Stimulated activated CD8-positive, alpha-beta memory T cell treated with anti-CD3 and anti-CD28 coated beads, Interleukin-7, amount 100 ng/mL, for 24 hours (primary cell): ENCODE measurements around the gene PEAK1.

Experiments used
- DNase-seq: peaks from one replicate; pipeline ENCODE4 v3.0.0-alpha.2; 2020; ENCODE audit warnings: low read depth

Gene PEAK1

DNA sequence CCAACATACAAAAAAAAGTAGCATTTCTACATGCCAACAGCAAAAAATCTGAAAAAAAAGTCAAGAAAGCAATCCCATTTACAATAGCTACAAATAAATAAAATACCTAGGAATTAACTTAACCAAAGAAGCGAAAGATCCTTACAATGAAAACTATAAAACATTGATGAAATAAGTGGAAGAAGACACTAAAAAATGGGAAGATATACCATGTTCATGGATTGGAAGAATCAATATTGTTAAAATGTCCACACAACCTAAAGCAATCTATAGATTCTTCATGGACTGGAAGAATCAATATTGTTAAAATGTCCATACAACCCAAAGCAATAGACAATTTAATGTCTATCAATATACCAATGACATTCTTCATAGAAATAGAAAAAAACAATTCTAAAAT is 21.0 kb downstream of the PEAK1 start:
- DNase-seq = no peak

DNA sequence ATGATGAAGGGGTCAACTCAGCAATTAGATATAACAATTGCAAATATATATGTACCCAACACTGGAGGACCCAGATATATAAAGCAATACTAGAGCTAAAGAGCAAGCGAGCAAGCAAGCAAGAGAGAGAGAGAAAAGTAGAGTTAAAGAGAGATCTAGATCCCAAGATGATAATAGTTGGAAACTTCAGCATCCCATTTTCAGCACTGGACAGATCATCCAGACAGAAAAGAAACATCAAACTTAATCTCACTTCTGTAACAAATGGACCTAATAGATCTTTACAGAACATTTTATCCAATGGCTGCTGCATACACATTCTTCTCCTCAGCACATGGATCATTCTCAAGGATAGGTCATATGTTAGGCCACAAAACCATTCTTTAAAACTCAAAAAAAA is 23.2 kb downstream of the PEAK1 start:
- DNase-seq = no peak

DNA sequence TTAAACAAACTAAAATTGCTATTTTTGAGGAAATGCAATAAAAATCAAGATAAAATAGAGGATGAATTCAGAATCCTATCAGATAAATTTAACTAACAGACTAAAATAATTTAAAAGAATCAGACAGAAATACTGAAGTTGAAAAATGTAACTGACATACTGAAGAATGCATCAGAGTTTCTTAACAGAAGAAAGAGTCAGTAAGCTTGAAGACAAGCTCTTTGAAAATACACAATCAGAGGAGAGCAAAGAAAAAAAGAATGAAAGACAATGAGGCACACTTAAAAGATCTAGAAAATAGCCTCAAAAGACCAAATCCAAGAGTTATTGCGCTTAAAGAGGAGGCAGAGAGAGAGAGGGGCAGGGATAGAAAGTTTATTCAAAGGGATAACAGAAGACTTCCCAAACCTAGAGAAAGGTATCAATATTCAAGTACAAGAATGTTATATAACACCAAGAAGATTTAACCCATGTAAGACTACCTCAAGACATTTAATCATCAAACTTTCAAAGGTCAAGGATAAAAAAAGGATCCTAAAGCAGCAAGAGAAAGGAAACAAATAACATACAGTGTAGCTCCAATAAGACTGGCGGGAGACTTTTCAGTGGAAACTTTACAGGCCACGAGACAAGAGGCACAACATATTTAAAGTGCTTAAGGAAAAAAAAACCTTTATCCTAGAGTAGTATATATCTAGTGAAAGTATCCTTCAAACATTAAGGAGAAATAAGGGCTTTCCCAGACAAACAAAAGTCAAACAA is 24.7 kb downstream of the PEAK1 start:
- DNase-seq = no peak

DNA sequence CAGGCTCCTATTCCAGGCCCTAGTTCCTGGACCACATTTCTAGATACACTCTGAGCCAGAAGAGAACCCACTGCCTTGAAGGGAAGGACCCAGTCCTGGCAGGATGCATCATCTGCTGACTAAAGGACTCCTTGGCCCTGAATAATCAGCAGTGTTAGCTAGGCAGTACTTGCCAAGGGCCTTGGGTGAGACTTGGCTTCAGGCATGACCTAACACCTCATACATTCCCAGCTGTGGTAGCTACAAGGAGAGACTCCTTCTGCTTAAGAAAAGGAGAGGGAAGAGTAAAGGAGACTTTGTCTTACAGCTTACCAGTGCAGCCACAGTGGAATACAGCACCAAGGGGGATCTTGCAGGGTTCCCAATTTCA is 26.4 kb downstream of the PEAK1 start:
- DNase-seq = no peak

DNA sequence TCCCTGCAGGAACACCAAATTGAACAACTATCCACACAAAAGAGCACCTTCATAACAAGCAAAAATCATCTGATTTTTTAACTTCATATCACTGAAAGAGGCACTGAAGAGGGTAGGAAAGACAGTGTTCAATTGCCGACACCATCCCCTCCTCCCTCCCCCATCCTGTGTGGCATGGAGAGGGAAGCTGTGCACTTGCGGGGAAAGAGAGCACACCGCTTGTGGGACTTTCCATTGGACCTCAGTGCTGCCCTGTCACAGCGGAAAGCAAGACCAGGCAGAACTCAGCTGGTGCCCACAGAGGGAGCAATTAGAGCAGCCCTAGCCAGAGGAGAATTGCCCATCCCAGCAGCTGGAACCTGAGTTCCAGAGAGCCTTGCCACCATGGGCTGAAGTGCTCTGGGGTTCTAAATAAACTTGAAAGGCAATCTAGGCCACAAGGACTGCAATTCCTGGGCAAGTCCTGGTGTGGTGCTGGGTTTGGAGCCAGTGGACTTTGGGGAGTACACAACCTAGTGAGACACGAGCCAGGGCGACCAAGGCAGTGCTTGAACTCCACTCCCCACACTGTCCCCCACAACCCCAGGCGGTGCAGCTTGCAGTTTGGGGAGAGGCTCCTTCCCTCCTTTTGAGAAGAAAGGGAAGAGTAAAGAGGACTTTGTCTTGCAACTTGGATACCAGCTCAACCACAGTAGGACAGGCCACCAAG is 27.0 kb downstream of the PEAK1 start:
- no peak for DNase-seq

DNA sequence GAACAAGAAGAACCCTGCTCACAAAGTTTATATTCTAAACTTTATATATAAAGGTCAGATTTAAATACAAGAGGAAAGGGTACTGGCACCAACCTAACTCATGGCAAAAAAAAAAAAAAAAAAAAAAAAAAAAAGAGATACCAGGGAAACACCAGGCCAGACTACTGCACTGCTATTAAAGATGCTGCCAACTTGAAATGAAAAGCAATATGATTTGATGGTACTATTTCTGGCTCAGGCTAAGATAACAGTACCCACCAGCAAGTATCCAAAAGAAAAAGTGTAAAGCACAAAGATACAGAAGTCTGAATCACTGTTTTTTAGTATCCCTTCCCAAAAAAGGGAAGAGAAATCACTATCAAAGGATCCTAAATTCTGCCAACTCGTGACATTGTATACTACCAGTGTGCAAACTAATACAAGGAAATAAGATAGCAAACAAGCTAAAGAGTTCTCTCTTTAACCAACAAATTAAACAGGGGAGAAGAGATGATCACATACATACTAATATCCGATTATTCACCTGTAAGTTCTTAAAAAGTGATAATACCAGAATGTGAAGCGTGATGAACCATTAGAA is 28.4 kb downstream of the PEAK1 start:
- no peak for DNase-seq

DNA sequence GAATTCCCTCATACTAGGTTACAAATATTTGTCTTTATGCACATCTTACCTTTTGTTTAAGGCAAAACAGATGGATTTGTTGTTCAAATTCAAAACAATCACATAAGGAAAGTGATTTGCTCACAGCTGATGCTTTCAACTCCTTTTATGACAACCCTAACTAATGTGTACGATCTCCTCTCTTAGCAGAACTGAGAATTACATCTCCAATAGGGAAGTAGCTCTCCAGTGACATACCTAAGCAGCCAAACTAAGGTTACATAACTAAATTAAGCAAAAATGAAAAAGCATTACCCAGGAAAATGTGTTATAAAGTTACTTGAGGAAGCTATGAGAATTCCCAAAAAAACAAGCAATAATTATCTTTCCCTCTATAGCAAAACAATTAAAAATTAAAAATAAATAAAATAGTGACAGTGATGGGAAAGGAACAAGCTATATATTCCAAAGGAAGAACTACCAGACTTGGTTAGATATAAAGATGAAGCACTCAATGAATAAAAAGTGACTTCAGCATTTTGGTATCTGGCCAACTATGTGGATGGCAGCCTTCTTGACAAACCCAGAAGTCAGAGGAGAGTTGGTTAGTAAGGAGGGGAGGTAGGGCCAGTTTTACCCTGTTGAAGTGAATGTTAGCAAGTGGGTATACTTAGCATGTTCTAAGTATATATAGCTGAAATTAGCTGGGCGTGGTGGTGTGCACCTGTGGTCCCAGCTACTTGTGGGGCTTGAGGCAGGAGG is 32.4 kb downstream of the PEAK1 start:
- no peak for DNase-seq

DNA sequence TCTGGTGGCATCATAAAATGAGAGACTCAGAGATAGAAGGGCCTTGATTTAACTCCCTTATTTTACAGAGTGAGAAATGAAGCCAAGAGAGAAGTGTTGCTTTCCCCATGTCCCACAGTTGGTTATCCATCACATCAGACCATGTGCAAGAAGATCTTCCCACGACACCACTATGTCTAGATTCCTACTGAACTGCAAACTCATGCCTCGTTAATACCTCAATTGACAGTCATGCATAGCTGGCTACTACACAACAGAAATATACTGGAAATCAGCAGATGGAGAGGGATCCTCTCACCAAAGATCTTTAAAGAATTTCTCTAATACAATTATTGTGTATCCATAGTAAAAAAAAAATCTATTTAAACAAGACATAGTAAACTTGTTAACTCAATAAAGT is 33.3 kb downstream of the PEAK1 start:
- no peak for DNase-seq

DNA sequence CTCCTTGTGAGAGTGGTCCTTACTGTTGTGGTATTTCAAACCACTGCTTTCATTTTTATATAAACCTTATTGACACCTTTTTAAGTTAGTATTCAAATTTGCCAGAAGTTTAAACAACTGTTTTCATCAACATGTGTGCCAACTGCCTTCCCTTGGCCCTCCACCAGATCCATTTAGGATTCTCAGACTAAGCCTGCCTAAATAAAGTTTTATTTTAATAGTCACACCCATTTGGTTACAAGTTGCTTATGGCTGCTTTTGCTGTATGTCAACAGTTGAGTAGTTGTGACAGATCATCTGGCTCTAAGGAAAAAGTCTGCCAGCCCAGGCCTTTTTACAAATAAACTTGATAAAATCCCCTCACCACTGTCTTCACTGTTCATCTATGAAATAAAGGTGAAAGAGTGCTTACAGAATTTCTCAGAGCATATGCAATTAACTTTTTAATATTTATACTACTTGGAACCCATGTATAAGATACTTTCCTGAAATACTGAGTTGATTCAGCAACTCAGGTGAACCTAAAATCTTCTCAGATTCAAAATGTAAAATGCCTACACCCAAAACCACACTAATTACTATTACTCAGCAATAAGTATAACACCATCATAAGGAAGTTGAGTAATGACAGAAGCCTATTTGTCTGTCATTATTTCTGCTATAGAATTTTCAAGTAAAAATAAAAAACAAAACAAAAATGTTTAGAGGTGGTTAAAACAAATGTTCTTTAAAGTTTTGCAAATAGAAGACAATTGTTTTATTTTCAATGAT is 35.1 kb downstream of the PEAK1 start:
- no peak for DNase-seq

DNA sequence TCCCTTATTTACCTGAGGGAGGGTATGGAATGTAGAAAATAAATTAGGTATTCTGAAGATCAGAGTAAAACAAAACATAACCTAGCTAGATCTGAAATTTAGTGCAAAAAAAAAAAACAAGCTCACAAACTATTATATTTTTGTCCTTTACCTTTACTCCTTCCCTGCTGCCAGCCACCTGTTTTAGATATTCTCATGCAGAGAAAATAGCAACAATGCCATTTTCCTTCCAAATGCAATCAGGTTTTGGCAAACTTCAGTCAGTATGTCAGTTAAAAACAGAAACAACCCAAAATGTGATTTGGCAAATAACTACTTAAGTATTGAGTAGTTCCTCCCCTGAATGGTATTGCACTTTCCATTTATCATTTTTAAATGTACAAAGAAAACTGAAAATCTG is 35.8 kb downstream of the PEAK1 start:
- DNase-seq = no peak

DNA sequence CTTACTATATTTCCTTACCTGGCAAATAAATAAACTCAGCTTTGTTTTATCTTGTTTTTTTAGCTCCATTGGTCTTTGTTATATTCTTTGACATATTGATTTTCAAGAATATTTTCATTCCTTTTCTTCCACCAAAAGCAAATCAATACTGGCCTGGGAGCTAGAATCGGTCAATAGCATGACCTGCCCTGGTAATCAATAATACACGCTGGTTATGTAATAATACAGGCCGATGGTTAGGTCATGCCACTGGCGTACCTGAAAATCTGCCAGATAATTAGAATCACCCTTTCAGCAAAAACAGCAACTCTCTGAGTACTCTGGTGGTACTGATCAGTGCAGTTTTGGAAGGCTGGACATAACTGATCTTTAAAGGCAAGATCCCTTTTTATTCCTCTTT is 39.9 kb downstream of the PEAK1 start:
- DNase-seq = no peak

DNA sequence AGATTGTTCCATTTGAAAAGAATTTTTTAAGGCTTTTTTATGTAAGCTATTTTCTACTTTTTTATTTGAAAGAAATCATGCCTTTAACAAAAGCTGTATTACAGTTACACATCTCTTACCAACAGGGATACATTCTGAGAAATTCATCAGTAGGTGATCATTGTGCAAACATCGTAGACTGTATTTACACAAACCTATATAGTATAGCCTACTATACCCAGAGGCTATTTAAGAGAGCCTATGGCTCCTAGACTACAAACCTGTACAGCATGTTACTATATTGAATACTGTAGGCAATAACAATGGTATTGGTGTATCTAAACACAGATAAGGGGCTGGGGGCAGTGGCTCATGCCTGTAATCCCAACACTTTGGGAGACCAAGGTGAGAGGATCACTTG is 43.1 kb downstream of the PEAK1 start:
- no peak for DNase-seq

DNA sequence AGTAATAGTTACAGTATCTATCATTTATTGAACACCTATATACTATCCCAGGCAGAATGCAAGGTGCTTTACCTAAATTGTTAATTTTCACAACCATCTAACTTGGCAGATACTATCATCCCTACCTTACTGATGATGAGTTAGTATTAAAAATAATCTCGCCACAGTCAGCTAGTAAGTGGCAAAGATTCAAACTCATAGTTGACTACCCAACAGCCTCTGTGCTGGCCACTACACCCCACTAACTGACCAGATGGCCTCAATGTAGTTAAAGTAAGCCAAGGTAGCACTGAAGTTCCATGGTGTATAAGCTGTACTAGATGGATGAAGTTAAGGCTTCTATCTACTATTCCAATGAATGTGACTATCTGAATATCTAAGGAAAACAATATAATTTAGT is 44.8 kb downstream of the PEAK1 start:
- DNase-seq = no peak

DNA sequence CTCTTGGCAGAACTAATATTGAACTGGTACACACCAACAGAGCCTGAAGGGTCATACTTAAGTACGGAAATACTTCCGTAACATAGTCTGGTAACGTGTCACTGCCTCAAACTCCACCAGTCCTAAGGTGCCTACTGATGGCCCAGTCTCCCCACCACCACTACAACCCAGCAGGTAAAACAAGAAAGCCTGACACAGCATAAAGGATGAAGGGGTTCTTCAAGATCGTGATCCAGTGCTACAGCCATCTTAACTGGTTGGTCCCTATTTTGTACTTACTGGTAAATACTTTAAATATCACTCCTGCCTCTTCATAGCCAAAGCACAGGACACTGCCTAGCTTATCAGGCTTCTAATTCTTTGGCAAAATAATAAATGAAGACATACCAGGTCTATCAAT is 46.5 kb downstream of the PEAK1 start:
- no peak for DNase-seq

DNA sequence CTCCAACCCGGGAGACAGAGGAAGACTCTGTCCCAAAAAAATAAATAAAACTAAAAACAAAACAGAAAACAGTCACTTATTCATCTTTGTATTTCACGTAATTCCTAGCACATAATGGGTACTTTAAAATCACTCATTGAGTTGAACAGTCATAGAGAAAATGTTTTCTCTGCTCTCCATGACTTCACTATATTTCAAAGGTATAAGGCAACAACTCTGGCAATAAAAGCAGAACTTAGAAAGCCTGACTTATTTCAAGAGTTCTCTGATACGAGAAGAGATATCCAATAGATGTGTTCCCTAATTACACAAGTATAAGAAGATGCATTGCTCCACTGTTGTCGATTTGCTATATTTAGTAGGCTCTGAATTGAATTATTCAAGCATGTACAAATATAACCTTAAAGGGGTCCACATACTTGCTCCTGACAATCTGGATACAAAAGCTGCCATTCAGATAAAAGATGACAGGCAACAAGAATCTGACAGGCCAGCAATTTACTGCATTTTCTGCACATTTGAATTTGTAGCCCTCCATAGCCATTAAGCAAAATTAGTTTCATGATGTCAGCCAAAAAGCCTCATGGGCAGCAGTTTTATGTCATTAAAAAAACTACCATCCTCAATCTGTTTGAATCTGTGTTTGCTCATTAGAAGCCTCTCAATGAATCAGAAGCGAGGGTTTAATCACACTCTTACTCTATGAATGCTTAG is 47.9 kb downstream of the PEAK1 start:
- DNase-seq = no peak

DNA sequence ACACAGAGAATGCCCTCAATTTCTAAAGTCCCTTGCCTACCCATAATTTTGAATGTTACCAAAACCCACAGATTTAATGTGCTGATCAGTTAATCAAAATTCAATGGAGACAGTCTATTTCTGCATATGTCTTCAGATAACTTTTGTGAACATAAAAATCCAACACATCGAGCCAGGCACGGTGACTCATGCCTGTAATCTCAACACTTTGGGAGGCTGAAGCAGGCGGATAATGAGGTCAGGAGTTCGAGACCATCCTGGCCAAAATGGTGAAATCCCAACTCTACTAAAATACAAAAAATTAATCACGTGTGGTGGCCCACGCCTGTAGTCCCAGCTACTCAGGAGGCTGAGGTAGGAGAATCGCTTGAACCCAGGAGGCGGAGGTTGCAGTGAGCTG is 49.3 kb downstream of the PEAK1 start:
- no peak for DNase-seq

DNA sequence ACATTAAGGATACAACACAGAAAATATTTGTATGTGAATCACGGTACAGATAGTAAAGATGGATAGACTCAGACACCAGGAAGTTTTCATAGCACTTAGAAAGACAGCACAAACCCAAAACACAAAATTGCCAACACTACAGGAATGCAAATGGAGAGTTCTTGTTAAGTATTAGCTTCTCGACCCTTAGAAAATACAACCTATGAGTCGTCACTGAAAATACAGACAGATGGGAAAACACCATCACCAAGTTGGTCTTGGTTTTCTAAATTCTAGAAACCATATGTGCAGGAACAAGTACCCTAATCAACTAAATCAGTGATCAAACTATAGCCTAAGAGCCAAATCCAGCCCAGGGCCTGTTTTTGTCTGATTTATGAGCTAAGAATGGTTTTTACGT is 50.7 kb downstream of the PEAK1 start:
- no peak for DNase-seq

DNA sequence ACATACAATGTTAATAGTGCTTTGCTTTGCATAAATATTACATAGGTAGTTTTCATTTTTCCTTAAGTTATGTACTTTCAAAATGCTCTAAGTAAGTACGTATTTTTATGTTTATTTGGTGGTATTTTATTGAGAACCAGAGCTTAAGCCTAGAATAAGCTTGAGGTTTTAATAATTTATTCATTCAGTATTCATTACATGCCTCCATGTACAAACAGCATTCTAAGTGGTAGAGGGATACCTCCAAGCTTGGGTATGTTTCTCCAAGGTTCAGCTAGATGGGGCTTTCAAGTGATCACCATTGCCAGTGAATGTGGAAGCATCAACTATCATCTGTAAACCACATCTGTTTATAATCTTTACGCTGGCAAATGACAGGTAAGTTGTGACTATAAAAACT is 52.3 kb downstream of the PEAK1 start:
- no peak for DNase-seq

DNA sequence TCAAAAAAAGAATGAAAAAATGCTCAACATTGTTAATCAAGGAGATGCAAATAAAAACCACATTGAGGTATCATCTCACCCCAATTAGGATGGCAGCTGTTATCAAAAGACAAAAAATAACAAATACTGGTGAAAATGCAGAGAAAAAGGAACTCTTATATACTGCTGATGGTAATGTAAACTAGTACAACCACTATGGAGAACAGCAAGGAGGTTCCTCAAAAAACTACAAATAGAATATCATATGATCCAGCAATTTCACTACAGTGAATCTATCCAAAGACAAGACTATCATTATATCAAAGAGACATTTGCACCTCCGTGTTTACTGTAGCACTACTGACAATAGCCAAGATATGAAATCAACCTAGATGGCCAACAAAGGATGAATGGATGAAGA is 58.4 kb downstream of the PEAK1 start:
- DNase-seq = no peak

DNA sequence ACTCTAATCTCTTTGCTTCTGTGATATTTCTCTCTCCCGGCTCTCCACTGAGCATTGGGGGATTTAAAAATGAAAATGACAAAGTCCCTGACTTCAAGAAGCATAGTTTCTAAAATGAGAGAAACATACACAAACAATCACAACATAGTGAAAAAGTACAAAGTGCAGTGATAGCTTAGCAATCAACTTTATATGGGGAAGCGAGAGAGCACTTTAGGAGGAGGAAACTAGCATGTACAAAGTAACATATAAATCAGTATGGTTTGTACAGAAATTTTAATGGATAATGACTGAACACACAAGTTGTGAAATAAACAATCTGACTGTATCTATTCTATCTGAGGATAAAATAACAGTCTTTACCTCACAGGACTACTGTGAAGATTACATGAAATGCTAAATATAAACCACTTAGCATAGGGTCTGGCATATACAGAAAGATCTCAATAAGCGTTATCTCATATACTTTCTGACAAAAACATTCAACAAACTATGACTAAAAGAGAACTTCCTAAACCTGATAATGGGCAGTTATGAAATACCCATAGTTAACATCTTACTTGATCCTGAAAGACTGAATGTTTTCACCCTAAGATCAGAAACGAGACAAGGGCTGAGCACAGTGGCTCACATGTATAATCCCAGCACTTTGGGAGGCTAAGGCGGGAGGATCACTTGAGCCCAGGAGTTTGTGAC is 61.2 kb downstream of the PEAK1 start:
- DNase-seq = no peak

DNA sequence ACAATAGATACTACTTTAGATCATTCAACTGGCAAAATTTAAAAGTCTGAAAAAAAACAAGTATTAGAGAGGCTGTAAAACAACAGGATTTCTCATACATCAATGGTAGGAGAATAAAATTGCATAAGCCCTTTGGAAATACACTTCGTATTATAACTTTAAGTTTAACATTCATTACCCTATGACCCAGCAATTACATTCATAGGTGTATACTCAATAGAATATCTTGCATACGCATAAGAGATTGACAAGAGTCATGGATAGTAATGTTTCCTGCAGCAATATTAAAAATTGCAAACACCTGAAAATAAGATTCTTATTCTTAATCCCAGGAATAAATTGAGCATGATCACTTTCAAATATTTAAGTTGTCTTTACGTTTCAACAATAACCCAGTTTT is 63.6 kb downstream of the PEAK1 start:
- DNase-seq = no peak
